IMR-90 (cell line): ENCODE data around the gene MAPK1. TPM values are rescaled to one million over a fixed set of nuclear protein-coding genes. Genes with fewer than 3 reads are reported as not detected.

ENCODE experiments used
- ATAC-seq: fragments of 200-7000 bp; cut with Tn5 transposase; 2 replicates; pipeline ENCODE4 v1.9.1; 2020; ENCODE audit warnings: low read depth, mild to moderate bottlenecking, moderate library complexity
- BruUV-seq: library from RNA; stranded (reverse); fragments of 400-500 nt; replicated peaks from 2 replicates; lab custom pipeline; 2021; lab: Mats Ljungman, UMichigan
- CTCF ChIA-PET: fragments of 300-600 bp; formaldehyde crosslinking; extraction: SDS; loops from one replicate; lab custom pipeline; 2021; ENCODE audit warnings: antibody characterized with exemption; lab: Yijun Ruan, JAX
- POLR2A ChIA-PET: fragments of 300-600 bp; sonication (Branson Sonifier 250); formaldehyde crosslinking; loops from one replicate; lab custom pipeline; 2022; ENCODE audit warnings: antibody characterized with exemption; ENCODE audit not compliant: unreplicated experiment; lab: Charles Lee
- DNase-seq: peaks from one replicate; pipeline ENCODE4 v3.0.0; 2013
- H2AFZ ChIP-seq: replicated peaks from 2 replicates; pipeline ENCODE3; 2013; ENCODE audit warnings: low read length, mild to moderate bottlenecking; ENCODE audit not compliant: poor library complexity
- H2AK5ac ChIP-seq: 2 replicates; pipeline ENCODE4 v1.6.1; 2013; ENCODE audit warnings: low read depth, low read length, inconsistent platforms
- H2AK9ac ChIP-seq: replicated peaks from 2 replicates; pipeline ENCODE3; 2013; ENCODE audit warnings: mild to moderate bottlenecking, low read depth, low read length, moderate library complexity; ENCODE audit not compliant: poor library complexity
- H2BK120ac ChIP-seq: 2 replicates; pipeline ENCODE4 v1.6.1; 2013; ENCODE audit warnings: low read depth, low read length, inconsistent platforms
- H2BK15ac ChIP-seq: 3 replicates; pipeline ENCODE4 v1.6.1; 2013; ENCODE audit warnings: low read depth, low read length, inconsistent platforms
- H2BK20ac ChIP-seq: 2 replicates; pipeline ENCODE4 v1.6.1; 2013; ENCODE audit warnings: low read depth, mild to moderate bottlenecking, inconsistent platforms, low read length, moderate library complexity
- H2BK5ac ChIP-seq: 2 replicates; pipeline ENCODE4 v1.6.1; 2013; ENCODE audit warnings: mild to moderate bottlenecking, low read depth, low read length, inconsistent platforms; ENCODE audit not compliant: poor library complexity, severe bottlenecking
- H3K14ac ChIP-seq: replicated peaks from 2 replicates; pipeline ENCODE4 v1.6.1; 2013; ENCODE audit warnings: low read depth, low read length, inconsistent platforms
- H3K18ac ChIP-seq: 2 replicates; pipeline ENCODE4 v1.6.1; 2013; ENCODE audit warnings: low read depth, low read length, control low read depth
- H3K23ac ChIP-seq: 2 replicates; pipeline ENCODE4 v1.6.1; 2013; ENCODE audit warnings: low read depth, low read length, inconsistent platforms
- H3K27ac ChIP-seq: 2 replicates; pipeline ENCODE4 v1.5.1; 2013; ENCODE audit warnings: mild to moderate bottlenecking, control low read depth, low read length; ENCODE audit not compliant: insufficient read depth
- H3K27me3 ChIP-seq: 2 replicates; pipeline ENCODE4 v1.6.1; 2013; ENCODE audit warnings: low read length; ENCODE audit not compliant: control insufficient read depth, insufficient read depth
- H3K36me3 ChIP-seq: 2 replicates; pipeline ENCODE4 v1.6.1; 2013; ENCODE audit warnings: low read length, mixed read lengths; ENCODE audit not compliant: control insufficient read depth, insufficient read depth
- H3K4ac ChIP-seq: 2 replicates; pipeline ENCODE4 v1.6.1; 2013; ENCODE audit warnings: low read depth, low read length, inconsistent platforms
- H3K4me1 ChIP-seq: 2 replicates; pipeline ENCODE4 v1.6.1; 2013; ENCODE audit warnings: low read length, mixed read lengths; ENCODE audit not compliant: control insufficient read depth, insufficient read depth
- H3K4me2 ChIP-seq: 2 replicates; pipeline ENCODE4 v1.6.1; 2013; ENCODE audit warnings: low read depth, mild to moderate bottlenecking, control low read depth, low read length, moderate library complexity
- H3K4me3 ChIP-seq: 2 replicates; pipeline ENCODE4 v1.5.1; 2013; ENCODE audit warnings: low read depth, mild to moderate bottlenecking, control low read depth, low read length, moderate library complexity; ENCODE audit not compliant: insufficient read depth
- H3K56ac ChIP-seq: 2 replicates; pipeline ENCODE4 v1.6.1; 2013; ENCODE audit warnings: low read length, inconsistent platforms; ENCODE audit not compliant: insufficient read depth; ENCODE audit errors: extremely low read depth
- H3K79me1 ChIP-seq, 2 experiments: 2 replicates each; pipeline ENCODE4 v1.6.1; 2013; ENCODE audit warnings: low read length in 2 of 2, inconsistent platforms in 1 of 2, low read depth in 1 of 2
- H3K9ac ChIP-seq: 2 replicates; pipeline ENCODE4 v1.6.1; 2013; ENCODE audit warnings: low read depth, low read length, control low read depth
- H3K9me1 ChIP-seq: 2 replicates; pipeline ENCODE4 v1.6.1; 2013; ENCODE audit warnings: low read length, inconsistent platforms; ENCODE audit not compliant: insufficient read depth
- H3K9me3 ChIP-seq: 2 replicates; pipeline ENCODE4 v1.6.1; 2013; ENCODE audit warnings: low read length; ENCODE audit not compliant: control insufficient read depth, insufficient read depth
- H4K20me1 ChIP-seq: 2 replicates; pipeline ENCODE4 v1.6.1; 2013; ENCODE audit warnings: low read length, inconsistent platforms; ENCODE audit not compliant: insufficient read depth
- H4K5ac ChIP-seq: 2 replicates; pipeline ENCODE4 v1.6.1; 2013; ENCODE audit warnings: mild to moderate bottlenecking, low read depth, low read length, control low read depth
- H4K8ac ChIP-seq, 2 experiments: 2 replicates each; pipeline ENCODE4 v1.6.1; 2013; ENCODE audit warnings: low read depth in 2 of 2, low read length in 2 of 2, control low read depth in 1 of 2, inconsistent platforms in 1 of 2
- H4K91ac ChIP-seq: 2 replicates; pipeline ENCODE4 v1.6.1; 2013; ENCODE audit warnings: low read depth, low read length, inconsistent platforms; ENCODE audit not compliant: insufficient read depth
- BHLHE40 ChIP-seq: fragments of 150-350 bp; IDR thresholded peaks from 2 replicates; pipeline ENCODE4 v1.6.1; 2016; ENCODE audit warnings: mild to moderate bottlenecking, low read depth, low read length
- FOS ChIP-seq: fragments of 150-350 bp; IDR thresholded peaks from 2 replicates; pipeline ENCODE4 v1.6.1; 2016; ENCODE audit warnings: low read depth, low read length
- MAZ ChIP-seq: IDR thresholded peaks from 2 replicates; pipeline ENCODE4 v1.6.1; 2012; ENCODE audit warnings: low read depth, mild to moderate bottlenecking, low read length, improper control_type of control experiment, moderate library complexity, borderline replicate concordance
- MXI1 ChIP-seq: IDR thresholded peaks from 2 replicates; pipeline ENCODE4 v1.6.1; 2012; ENCODE audit warnings: low read depth, mild to moderate bottlenecking, low read length, moderate library complexity, borderline replicate concordance
- NFE2L2 ChIP-seq: fragments of 150-350 bp; IDR thresholded peaks from 2 replicates; pipeline ENCODE4 v1.6.1; 2016; ENCODE audit warnings: low read depth, mild to moderate bottlenecking, low read length
- RAD21 ChIP-seq: IDR thresholded peaks from 2 replicates; pipeline ENCODE4 v1.6.1; 2012; ENCODE audit warnings: low read length, improper control_type of control experiment
- WGBS, 2 experiments: methylation state at CpG; one replicate each; pipeline versions ENCODE4 v1.1.5 to v1.1.7; 2013; ENCODE audit warnings: missing lambda C conversion rate in 2 of 2; ENCODE audit not compliant: insufficient read length in 1 of 2; ENCODE audit errors: extremely low coverage in 2 of 2; 5-methylcytosine and 5-hydroxymethylcytosine counted together
- dilution Hi-C: fragments of 300-500 bp; cut with HindIII; formaldehyde crosslinking; loops from one replicate; pipeline ENCODE4 v1.14.3; 2018; ENCODE audit warnings: low sequenced_read_pairs; ENCODE audit not compliant: unreplicated experiment
- in situ Hi-C: fragments of 300-500 bp; cut with MboI; formaldehyde crosslinking; loops from 3 replicates; pipeline ENCODE4 v1.14.3; 2019; ENCODE audit warnings: low sequenced_read_pairs, inconsistent platforms, mixed read lengths
- intact Hi-C: fragments of 100-400 bp; cut with micrococcal nuclease; formaldehyde crosslinking; loops from 2 replicates; pipeline ENCODE4 v1.10.0; 2022
- polyA plus RNA-seq, 3 experiments: library from polyadenylated mRNA; depleted of rRNA; stranded (reverse); fragments of >200 nt; gene quantifications; 2 replicates each; pipeline ENCODE4 v1.2.3, GENCODE V29; 2012; ENCODE audit warnings: low replicate concordance in 1 of 3
- total RNA-seq: library from RNA; depleted of rRNA; stranded (reverse); fragments of >200 nt; gene quantifications from 2 replicates; pipeline ENCODE4 v1.2.3, GENCODE V29; 2012
- TF ChIP-seq, protein P1 (sequence below): fragments of 150-350 bp; IDR thresholded peaks from 2 replicates; pipeline ENCODE4 v1.6.1; 2016; ENCODE audit warnings: low read depth, mild to moderate bottlenecking, low read length, moderate library complexity, borderline replicate concordance
- TF ChIP-seq, protein P2 (sequence below): fragments of 150-350 bp; IDR thresholded peaks from 2 replicates; pipeline ENCODE4 v1.6.1; 2017; ENCODE audit warnings: mild to moderate bottlenecking, antibody characterized with exemption, low read length, low read depth

Gene MAPK1
- total and polyA plus RNA-seq, 2 of the 4 experiments (the other 2 are of a cell fraction) = 41.0 to 51.3 TPM

DNA sequence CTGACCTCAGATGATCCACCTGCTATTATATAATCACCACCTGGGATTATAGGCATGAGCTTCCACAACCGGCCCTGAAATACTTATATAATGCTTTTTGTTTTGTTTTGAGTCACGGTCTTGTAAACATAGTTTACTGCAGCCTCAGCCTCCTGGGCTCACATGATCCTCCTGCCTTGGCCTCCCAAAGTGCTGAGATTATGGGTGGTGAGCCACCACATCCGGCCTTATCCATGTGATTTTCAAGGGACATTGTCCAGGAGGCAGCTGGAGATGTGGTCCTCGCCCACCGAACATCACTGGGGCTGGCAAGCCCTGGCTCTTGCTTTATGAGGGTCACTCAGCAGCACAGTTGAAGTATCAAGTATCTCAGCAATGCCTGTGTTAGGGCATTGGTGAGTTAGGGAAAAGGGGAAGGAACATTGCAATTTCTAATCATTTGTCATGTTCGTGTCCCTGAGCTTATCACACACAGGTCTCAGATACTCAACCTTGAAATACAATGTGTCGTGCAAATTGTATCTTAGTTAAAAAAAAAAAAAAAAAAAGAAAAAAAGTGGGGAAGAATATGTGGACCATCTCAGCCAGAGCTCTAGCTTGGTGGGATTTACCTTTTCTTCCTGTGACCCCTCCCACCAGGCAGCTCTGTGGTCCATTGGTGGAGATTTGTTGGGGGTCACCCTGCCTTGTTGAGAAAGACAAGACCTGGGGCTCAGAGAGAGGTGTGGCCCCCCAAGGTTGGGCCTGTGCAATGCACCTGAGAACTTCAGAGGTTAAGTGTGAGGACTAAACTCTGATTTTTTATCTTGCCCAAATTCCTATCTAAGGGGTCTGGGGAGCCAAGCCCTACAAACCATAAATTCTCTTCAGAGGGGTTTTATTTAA is 40.4 kb upstream of the MAPK1 start:
- no peak overlapping the region for H3K27ac ChIP-seq
- ATAC-seq = no peak
- H4K8ac ChIP-seq = no peak overlapping the region
- no peak overlapping the region for H2AK9ac ChIP-seq
- no peaks in the 10 kb centered on the region for H3K9me3 ChIP-seq
- no CpG with 5 or more reads among the region's 7 CpGs for WGBS, 2 experiments
- H3K4me2 ChIP-seq = no peak overlapping the region
- H3K56ac ChIP-seq = no peak overlapping the region
- no TSS peak for BruUV-seq
- H2BK5ac ChIP-seq = no peak overlapping the region
- H3K36me3 ChIP-seq = 0 out of 2 replicates have a peak, but pooled peaks cover 2% of the 10 kb centered on the region
- no peaks in the 10 kb centered on the region for H3K79me1 ChIP-seq
- dilution Hi-C loops = no loop called here
- no peak overlapping the region for H2BK20ac ChIP-seq
- H2AK5ac ChIP-seq = no peak overlapping the region
- TF ChIP-seq MXI1 (no peak), NFE2L2 (no peak), RAD21 (no peak), MAZ (no peak), FOS (no peak), BHLHE40 (no peak)
- TF ChIP-seq, protein P1, sequence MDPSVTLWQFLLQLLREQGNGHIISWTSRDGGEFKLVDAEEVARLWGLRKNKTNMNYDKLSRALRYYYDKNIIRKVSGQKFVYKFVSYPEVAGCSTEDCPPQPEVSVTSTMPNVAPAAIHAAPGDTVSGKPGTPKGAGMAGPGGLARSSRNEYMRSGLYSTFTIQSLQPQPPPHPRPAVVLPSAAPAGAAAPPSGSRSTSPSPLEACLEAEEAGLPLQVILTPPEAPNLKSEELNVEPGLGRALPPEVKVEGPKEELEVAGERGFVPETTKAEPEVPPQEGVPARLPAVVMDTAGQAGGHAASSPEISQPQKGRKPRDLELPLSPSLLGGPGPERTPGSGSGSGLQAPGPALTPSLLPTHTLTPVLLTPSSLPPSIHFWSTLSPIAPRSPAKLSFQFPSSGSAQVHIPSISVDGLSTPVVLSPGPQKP = no peak
- TF ChIP-seq, protein P2, sequence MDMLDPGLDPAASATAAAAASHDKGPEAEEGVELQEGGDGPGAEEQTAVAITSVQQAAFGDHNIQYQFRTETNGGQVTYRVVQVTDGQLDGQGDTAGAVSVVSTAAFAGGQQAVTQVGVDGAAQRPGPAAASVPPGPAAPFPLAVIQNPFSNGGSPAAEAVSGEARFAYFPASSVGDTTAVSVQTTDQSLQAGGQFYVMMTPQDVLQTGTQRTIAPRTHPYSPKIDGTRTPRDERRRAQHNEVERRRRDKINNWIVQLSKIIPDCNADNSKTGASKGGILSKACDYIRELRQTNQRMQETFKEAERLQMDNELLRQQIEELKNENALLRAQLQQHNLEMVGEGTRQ = no peak
- H4K5ac ChIP-seq = no peak overlapping the region
- H3K23ac ChIP-seq = no peak overlapping the region
- no peaks in the 10 kb centered on the region; the same call in 1 of the 2 replicates for H3K9me1 ChIP-seq
- ChIA-PET POLR2A (interaction anchor here (0.6 kb wide), 1 partner anchor 11 kb away, joined by 3 read pairs; no protein-coding TSS in a partner anchor), CTCF (no interaction called here)
- H3K27me3 ChIP-seq = no peaks in the 10 kb centered on the region
- H2AFZ ChIP-seq = no peak overlapping the region
- no peak overlapping the region for H3K18ac ChIP-seq
- no peaks in the 10 kb centered on the region for H4K20me1 ChIP-seq
- H3K4me3 ChIP-seq = no peak overlapping the region
- no peak overlapping the region for H3K14ac ChIP-seq
- no peak for DNase-seq
- intact Hi-C loops = no loop called here
- H3K4ac ChIP-seq = no peak overlapping the region
- no peaks in the 10 kb centered on the region for H3K4me1 ChIP-seq
- no peak overlapping the region for H3K9ac ChIP-seq
- in situ Hi-C loops = no loop called here
- no peak overlapping the region for H4K91ac ChIP-seq
- H2BK15ac ChIP-seq = no peak overlapping the region
- no peak overlapping the region for H2BK120ac ChIP-seq
